HG03378 (cell line): Measurements from ENCODE around the gene UBE2E2.
A peak's percentile ranks its signal among the peaks of the same experiment; 100 is the strongest.

Experiments
- ATAC-seq: cut with Tn5 transposase; IDR thresholded peaks from one replicate; pipeline ENCODE4 v1.9.1; 2021; ENCODE audit warnings: mild to moderate bottlenecking, moderate library complexity; ENCODE audit not compliant: unreplicated experiment

Gene UBE2E2

DNA sequence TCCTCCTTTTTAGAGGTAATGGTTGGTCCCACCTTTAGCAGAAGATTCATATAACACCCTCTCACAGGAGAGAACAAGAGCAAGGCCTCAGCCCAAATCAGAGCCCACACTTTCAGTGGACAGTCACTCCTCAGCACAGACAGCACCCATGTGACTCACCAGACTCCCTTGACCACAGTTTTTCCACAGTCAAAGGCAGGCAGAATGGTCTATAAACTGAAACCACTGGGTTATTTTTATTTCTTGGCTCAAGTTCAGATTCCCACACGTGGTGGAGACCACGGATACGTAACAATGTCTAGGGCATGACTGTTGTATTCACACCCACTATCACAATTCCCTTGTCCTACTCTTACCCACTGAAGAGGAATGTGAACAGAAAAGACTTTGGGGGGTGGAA, 364.8 kb downstream of the UBE2E2 start:
- peak; percentile 69 for ATAC-seq

- no peak for ATAC-seq
These were observed 370.7 kb downstream of the UBE2E2 start for GRCh38 chr3:23573827-23574226.

GRCh38 chr3:23574822-23575315, 371.7 kb downstream of the UBE2E2 start:
- ATAC-seq = no peak

GRCh38 chr3:23575697-23576096, 372.6 kb downstream of the UBE2E2 start:
- no peak for ATAC-seq

- ATAC-seq = no peak
These were observed 373.3 kb downstream of the UBE2E2 start for GRCh38 chr3:23576379-23576959.

- ATAC-seq = no peak
These were observed 377.1 kb downstream of the UBE2E2 start for GRCh38 chr3:23580096-23580713.

DNA sequence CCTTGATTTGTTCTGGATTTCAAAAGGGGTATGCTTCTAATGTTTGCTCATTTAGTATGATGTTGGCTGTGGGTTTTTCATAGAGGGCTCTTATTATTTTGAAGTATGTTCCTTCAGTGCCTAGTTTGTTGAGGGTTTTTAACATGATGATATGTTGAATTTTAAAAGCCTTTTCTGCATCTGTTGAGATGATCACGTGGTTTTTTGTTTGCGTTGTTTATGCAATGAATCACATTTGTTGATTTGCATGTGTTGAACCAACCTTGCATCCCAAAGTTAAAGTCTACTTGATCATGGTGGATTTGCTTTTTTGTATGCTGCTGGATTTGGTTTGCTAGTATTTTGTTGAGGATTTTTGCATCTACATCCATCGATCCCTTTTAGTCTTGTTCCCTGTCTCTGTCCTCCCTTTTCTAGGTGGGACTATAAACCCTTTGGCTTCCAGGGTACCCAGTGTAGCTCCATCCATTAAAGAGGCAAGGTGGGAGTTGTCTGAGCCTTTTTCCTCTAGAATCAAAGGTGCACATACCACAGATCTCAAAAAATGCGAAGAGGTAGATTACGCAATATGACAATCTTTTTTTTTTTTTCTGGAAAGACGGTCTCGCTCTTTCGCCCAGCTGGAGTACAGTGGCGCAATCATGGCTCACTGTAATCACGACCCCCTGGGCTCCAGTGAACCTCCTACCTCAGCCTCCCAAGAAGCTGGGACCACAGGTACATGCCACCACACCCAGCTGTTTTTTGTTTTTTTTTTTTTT, 381.0 kb downstream of the UBE2E2 start:
- ATAC-seq = no peak

GRCh38 chr3:23587513-23587912, 384.4 kb downstream of the UBE2E2 start:
- no peak for ATAC-seq

GRCh38 chr3:23588547-23588946, 385.4 kb downstream of the UBE2E2 start:
- no peak for ATAC-seq

DNA sequence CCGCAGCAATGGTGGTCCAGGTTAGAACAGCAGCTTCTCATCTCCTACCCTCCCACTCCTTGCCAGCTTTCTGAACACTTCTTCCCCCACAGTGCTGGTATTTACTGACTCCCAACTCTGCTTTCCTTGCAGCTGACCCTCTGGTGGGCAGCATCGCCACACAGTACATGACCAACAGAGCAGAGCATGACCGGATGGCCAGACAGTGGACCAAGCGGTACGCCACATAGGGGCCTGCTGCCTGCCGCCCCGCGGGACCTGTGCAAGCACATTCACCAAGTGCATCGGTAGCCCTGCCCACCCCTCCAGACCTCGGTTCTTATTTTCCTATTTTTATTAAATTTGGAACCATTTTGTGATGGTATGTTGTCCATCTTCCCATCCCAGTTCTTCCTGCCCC, 386.5 kb downstream of the UBE2E2 start:
- ATAC-seq = no peak

DNA sequence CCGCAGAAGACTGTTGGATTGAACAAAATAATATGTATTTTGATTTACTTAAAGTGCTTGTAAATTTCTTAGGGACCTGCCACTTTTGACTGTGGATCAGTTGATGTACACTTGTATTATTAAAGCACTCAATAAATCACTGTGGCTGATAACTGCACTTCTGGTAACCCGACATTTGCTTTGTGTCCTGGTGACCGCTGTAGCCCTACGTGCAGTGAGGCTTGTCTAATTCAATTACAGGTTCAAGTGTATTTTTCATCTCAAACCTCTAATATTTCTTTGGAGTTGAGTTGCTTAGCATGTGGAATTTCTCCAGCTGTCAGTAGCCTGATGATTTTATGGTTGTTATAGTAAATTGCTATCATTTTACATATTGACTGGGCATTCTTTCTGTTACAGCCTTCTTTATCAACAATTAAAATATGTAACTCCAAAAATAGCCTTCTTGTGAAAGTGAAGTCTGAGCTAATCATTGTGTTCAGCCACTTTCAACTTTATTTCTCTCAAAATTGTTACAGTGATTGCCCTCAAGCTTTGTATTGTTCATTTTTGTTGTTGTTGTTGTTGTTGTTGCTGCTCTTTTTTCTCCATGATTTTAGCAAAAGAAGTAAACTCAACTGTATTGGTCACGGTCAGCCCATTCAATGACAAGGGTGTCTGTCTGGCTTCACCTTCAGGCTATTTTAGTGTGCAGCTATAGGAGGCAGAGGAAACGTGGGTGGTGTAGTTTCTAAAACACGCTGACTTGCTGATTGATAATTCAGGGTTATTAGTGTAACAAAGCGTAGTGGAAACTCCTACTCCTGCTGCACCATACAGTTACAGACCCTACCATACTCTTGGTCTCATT, 387.5 kb downstream of the UBE2E2 start:
- peak; percentile 92 for ATAC-seq

DNA sequence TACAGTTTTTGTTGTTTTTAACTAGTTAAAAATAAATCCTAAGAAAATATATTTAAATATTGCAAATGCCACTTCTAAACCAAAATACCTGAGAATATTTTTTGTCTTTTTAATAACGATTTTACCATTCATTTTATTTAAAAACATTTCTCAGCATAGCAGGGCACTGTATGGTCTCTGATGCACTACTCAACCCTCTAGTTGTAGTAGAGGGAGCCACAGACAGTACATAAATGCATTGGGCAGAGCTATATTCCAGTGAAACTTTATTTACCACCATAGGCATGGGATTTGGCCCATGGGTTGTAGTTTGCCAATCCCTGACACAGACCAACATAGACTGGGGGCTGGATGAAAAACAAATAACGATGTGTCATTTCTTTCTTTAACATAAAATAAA, 388.2 kb downstream of the UBE2E2 start:
- no peak for ATAC-seq

- peak; percentile 59 for ATAC-seq
These were observed 390.1 kb downstream of the UBE2E2 start for GRCh38 chr3:23592961-23593931.

DNA sequence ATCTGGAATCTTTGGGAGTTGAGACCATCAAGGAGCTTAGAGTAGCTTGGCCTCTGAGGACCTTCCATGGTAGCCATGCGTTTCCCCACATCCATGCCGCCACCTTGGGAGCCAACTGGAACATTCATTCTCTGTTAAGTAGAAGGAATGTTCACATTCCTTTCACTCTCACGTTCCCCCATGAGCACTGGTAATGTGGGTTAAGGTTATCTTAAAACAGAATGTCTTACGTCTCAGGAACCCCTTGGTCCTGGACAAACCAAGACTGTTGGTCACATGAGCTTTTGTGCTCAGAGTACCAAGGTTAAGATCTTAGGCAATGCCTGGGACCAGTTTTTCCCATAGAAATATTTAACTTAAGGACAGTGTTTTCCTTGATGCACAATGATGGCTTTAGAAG, 390.9 kb downstream of the UBE2E2 start:
- no peak for ATAC-seq

DNA sequence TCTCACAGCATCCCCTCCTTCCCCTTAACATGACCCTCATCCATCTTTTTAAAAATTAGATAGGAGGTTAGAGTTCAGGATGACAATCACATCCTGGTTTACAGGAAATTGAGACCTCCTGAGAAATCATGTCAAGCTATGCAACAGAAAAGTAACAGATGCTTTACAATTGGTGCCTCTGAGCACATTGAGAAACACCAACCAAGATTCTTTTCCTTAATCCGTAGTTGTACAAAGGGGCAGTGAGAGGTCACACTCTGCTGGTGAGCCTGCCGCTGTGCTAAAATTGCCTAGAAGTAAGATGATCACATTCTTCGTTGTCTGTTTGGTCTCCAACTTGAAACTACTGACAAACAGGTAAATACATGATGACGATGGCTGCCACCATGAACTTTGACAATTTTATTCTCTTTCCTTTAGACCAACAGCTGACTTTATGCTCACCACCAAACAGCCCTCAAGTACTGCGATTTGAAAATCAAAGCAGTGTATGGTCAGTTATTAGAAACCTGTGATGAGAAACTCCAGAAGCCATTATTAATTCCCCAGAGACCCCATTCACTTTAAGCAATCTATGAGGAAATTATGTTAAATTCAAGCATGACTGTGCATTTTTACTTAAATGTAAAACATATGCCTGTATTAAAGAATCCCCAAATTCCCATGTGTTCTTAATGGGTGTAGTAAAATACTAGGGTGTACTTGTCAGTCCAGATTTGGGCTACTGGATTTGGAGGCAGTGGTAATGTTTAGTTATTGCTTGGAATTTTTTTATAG, 392.0 kb downstream of the UBE2E2 start:
- no peak for ATAC-seq

DNA sequence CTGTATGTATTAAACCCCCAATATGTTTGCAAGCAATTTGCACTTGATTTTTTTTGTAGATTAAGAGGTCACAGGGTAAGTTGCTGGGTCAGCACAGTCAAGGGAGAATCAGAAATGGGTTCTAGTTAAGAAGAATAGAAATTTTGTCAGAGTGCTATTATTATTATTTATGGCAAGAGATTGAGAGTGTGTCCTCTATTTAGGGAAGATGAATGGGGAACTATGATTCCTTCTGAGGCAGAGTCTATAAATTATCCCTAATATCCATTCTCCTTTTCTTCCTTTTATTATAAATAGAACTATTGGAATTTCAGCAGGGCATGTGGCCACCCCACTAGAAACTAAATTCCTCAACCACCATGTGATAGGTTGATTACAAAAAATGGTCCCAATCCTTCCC, 392.7 kb downstream of the UBE2E2 start:
- ATAC-seq = no peak

DNA sequence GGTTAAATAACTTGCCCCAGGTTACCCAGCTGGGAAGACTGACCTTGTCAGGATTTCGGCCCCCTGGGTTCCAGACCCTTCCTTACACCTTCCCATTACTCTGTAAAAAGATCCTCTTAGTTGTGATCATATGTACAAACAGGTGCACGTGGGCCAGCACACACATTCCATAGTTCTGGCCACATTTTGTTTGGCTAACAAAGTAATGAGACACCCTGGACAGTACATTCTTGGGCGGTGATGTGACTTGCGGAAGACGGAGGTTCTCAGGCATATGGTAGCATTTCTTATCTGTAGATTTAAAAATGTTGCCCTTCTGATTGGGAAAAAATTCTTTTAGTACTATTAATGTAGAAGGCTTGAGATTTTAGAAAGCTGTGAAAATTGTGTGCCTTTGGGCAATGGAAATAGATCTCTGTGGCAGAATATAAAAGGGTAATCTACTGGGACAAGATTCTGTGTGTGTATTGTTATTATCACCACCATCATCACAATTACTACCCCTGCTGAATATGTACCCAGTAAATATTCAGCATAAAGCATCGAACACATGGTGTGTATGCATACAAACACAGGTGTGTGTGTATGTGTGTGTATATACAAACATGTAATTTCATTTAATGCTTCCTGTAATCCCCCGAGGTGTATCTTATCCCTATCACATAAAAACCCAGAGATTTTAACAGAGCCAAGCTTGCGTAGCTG, 397.2 kb downstream of the UBE2E2 start:
- ATAC-seq = no peak

- ATAC-seq = no peak
These were observed 398.1 kb downstream of the UBE2E2 start for GRCh38 chr3:23601091-23601822.
